OCI-LY7 (cell line): Measurements from ENCODE around the gene YLPM1. TPM values are rescaled to one million over a fixed set of nuclear protein-coding genes. Genes with fewer than 3 reads are reported as not detected.

Source experiments
- BruUV-seq: library from RNA; stranded (reverse); fragments of 400-500 nt; replicated peaks from 2 replicates; lab custom pipeline; 2021; lab: Mats Ljungman, UMichigan
- CTCF ChIA-PET: fragments of 300-600 bp; sonication (Branson Sonifier 250); formaldehyde crosslinking; loops from one replicate; lab custom pipeline; 2022; ENCODE audit warnings: antibody characterized with exemption; ENCODE audit not compliant: unreplicated experiment; lab: Charles Lee
- POLR2A ChIA-PET: fragments of 300-600 bp; sonication (Branson Sonifier 250); formaldehyde crosslinking; loops from one replicate; lab custom pipeline; 2022; ENCODE audit warnings: antibody characterized with exemption; lab: Charles Lee
- DNase-seq: peaks from one replicate; pipeline ENCODE4 v3.0.0-alpha.2; 2015; ENCODE audit warnings: low spot score
- H2AFZ ChIP-seq: fragments of 200-600 bp; sonication (generic), shearing (Covaris generic); 2 replicates; pipeline ENCODE4 v1.6.1; 2014; ENCODE audit warnings: mild to moderate bottlenecking, antibody characterized with exemption, low read length, moderate library complexity
- H3K27ac ChIP-seq: fragments of 200-600 bp; sonication (generic); 2 replicates; pipeline ENCODE4 v1.5.1; 2014; ENCODE audit warnings: mixed run types, low read depth, mild to moderate bottlenecking, moderate library complexity, low read length, inconsistent platforms; ENCODE audit not compliant: poor library complexity, severe bottlenecking
- H3K36me3 ChIP-seq: fragments of 200-600 bp; sonication (generic); 2 replicates; pipeline ENCODE4 v1.6.1; 2014; ENCODE audit warnings: mild to moderate bottlenecking, antibody characterized with exemption, low read length, moderate library complexity, mixed read lengths; ENCODE audit not compliant: insufficient read depth
- H3K4me1 ChIP-seq: fragments of 200-600 bp; sonication (generic); 2 replicates; pipeline ENCODE4 v1.5.1; 2014; ENCODE audit warnings: mild to moderate bottlenecking, low read length; ENCODE audit not compliant: insufficient read depth, poor library complexity, severe bottlenecking
- H3K4me2 ChIP-seq: fragments of 200-600 bp; sonication (generic); 2 replicates; pipeline ENCODE4 v1.6.1; 2014; ENCODE audit warnings: mild to moderate bottlenecking, low read length
- H3K4me3 ChIP-seq: fragments of 200-600 bp; sonication (generic); 2 replicates; pipeline ENCODE4 v1.5.1; 2014; ENCODE audit warnings: mild to moderate bottlenecking, low read depth, low read length; ENCODE audit not compliant: poor library complexity, severe bottlenecking
- H3K79me2 ChIP-seq: fragments of 200-600 bp; sonication (generic); 2 replicates; pipeline ENCODE4 v1.6.1; 2016; ENCODE audit warnings: low read depth, mild to moderate bottlenecking, low read length, moderate library complexity, mixed read lengths; ENCODE audit not compliant: insufficient read depth
- H3K9me2 ChIP-seq: fragments of 200-600 bp; sonication (generic); 2 replicates; pipeline ENCODE4 v1.6.1; 2016; ENCODE audit warnings: mild to moderate bottlenecking, low read length, mixed read lengths; ENCODE audit not compliant: insufficient read depth
- H3K9me3 ChIP-seq: fragments of 200-600 bp; sonication (generic); 2 replicates; pipeline ENCODE4 v1.6.1; 2014; ENCODE audit warnings: mild to moderate bottlenecking, mixed run types, low read length, mixed read lengths
- H4K20me1 ChIP-seq: fragments of 200-600 bp; sonication (generic); 2 replicates; pipeline ENCODE4 v1.6.1; 2014; ENCODE audit warnings: mild to moderate bottlenecking, antibody characterized with exemption, low read length, moderate library complexity, mixed read lengths; ENCODE audit not compliant: insufficient read depth
- EZH2phosphoT487 ChIP-seq: fragments of 200-600 bp; sonication (generic); IDR thresholded peaks from 2 replicates; pipeline ENCODE4 v1.6.1; 2018; ENCODE audit warnings: low read depth, borderline replicate concordance, mild to moderate bottlenecking, mixed run types, antibody characterized with exemption, low read length, moderate library complexity, mixed read lengths
- intact Hi-C: fragments of 100-400 bp; cut with micrococcal nuclease; formaldehyde crosslinking; loops from one replicate; pipeline ENCODE4 v1.10.0; 2022; ENCODE audit not compliant: unreplicated experiment
- total RNA-seq, 2 experiments: library from RNA; depleted of rRNA in 1 of 2; stranded (reverse); fragments of >200 nt in 1 of 2; shearing (Covaris generic) in 1 of 2; gene quantifications; 2 replicates each; pipeline ENCODE4 v1.2.3, GENCODE V29; 2014 to 2022
- TF ChIP-seq, protein P1 (sequence below): fragments of 200-600 bp; sonication (generic); conservative IDR thresholded peaks from 2 replicates; pipeline ENCODE4 v1.5.1; 2014; ENCODE audit warnings: mild to moderate bottlenecking, antibody characterized with exemption, low read length, moderate library complexity, mixed read lengths

Gene YLPM1
- total RNA-seq, 2 experiments from 2014 or later: 45.2 to 101 TPM

DNA sequence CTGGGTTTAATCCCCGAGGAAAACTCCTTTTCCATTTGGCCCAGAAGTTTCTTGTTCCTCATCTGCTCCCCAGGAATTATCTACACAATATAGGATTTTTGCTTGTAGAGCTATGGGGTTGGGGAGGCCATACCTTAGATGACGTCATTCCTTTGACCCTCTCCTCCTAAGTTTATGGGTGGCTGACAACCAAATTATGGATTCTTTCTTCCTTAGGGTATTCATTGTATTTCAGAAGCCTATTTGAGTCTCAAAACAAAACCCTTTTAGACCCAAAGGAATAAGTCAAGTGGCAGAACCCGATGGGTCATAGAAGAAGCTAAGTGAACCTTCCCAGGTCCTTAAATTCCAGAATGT, 98.6 kb downstream of the YLPM1 start:
- Histone ChIP-seq H3K27ac (no peak overlapping the region), H3K4me2 (no peak overlapping the region), H2AFZ (no peak overlapping the region), H4K20me1 (no peaks in the 10 kb centered on the region), H3K79me2 (no peaks in the 10 kb centered on the region), H3K4me3 (no peak overlapping the region), H3K36me3 (no peaks in the 10 kb centered on the region), H3K4me1 (peaks cover under 1% of the 10 kb centered on the region), H3K9me2 (no peaks in the 10 kb centered on the region), H3K9me3 (no peaks in the 10 kb centered on the region)
- no TSS peak for BruUV-seq
- no peak for DNase-seq
- intact Hi-C loops: loop anchor here (1.0 to 10.0 kb wide), 3 partner anchors 44 to 443 kb away; no protein-coding TSS in a partner anchor
- ChIA-PET CTCF (interaction anchor here (0.5 to 3.0 kb wide), 8 partner anchors 10 to 252 kb away, joined by 3 to 16 read pairs (median 4); partner anchors contain the start of gene PROX2), POLR2A (interaction anchor here (0.6 to 1.6 kb wide), 7 partner anchors 12 to 140 kb away, joined by 3 to 6 read pairs (median 3); no protein-coding TSS in a partner anchor)
- TF ChIP-seq EZH2phosphoT487: no peak
- TF ChIP-seq, protein P1, sequence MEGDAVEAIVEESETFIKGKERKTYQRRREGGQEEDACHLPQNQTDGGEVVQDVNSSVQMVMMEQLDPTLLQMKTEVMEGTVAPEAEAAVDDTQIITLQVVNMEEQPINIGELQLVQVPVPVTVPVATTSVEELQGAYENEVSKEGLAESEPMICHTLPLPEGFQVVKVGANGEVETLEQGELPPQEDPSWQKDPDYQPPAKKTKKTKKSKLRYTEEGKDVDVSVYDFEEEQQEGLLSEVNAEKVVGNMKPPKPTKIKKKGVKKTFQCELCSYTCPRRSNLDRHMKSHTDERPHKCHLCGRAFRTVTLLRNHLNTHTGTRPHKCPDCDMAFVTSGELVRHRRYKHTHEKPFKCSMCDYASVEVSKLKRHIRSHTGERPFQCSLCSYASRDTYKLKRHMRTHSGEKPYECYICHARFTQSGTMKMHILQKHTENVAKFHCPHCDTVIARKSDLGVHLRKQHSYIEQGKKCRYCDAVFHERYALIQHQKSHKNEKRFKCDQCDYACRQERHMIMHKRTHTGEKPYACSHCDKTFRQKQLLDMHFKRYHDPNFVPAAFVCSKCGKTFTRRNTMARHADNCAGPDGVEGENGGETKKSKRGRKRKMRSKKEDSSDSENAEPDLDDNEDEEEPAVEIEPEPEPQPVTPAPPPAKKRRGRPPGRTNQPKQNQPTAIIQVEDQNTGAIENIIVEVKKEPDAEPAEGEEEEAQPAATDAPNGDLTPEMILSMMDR: no peak

DNA sequence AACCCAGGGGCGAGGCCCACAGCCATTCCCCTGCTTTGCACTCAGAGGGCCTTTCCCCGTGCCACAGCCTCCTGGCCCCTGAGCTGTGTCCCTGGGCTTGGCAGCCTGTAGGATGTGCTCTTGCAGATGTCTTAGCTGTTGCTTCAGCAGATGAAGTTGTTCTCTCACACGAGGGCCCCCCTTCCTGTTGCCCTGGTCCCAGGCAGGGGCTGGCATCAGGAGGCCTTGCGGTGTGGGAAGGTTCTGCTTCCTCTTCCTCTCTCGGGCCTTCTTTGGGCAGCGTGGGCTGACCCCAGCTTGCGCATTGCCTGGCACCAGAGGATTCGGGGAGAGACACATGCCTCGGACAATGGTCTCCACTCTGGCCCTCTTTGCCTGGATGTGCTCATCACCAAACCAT, 100.2 kb downstream of the YLPM1 start:
- DNase-seq: no peak
- intact Hi-C loops: loop anchor here (10.0 kb wide), 1 partner anchor 442 kb away; no protein-coding TSS in a partner anchor
- Histone ChIP-seq H3K27ac (no peak overlapping the region), H3K4me3 (no peak overlapping the region), H3K79me2 (no peaks in the 10 kb centered on the region), H3K9me3 (no peaks in the 10 kb centered on the region), H3K4me2 (no peak overlapping the region), H3K4me1 (no peaks in the 10 kb centered on the region), H4K20me1 (no peaks in the 10 kb centered on the region), H3K36me3 (no peaks in the 10 kb centered on the region), H2AFZ (no peak overlapping the region), H3K9me2 (no peaks in the 10 kb centered on the region)
- ChIA-PET CTCF (interaction anchor here (3.0 kb wide), 1 partner anchor 42 kb away, joined by 16 read pairs; no protein-coding TSS in a partner anchor), POLR2A (interaction anchor here (0.6 to 1.9 kb wide), 3 partner anchors 9 to 15 kb away, joined by 3 to 6 read pairs (median 3); no protein-coding TSS in a partner anchor)
- TF ChIP-seq, protein P1: no peak
- no peak for TF ChIP-seq EZH2phosphoT487
- BruUV-seq: no TSS peak

DNA sequence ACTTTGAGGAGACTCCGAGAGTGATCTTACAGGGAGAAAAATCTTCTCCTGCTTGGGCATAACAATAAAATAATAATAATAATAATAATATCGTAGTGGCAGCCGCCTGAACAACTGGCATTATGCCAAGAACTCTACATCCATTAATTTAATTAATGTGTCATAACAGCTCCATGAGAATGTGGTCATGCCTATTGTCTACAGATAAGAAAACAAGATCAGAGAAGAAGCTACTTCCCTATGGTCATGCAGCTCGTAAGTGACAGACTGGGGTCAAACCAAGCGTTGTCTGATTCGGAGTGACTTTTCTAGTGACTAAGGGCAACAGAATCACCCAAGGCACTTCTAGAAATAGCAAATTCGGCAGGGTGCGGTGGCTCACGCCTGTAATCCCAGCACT, 101.1 kb downstream of the YLPM1 start:
- H3K36me3 ChIP-seq: no peaks in the 10 kb centered on the region
- intact Hi-C loops: loop anchor here (10.0 kb wide), 1 partner anchor 441 kb away; no protein-coding TSS in a partner anchor
- ChIA-PET CTCF (no interaction called here), POLR2A (interaction anchor here (0.7 to 1.1 kb wide), 2 partner anchors 9 kb away, joined by 3 to 4 read pairs; no protein-coding TSS in a partner anchor)
- DNase-seq: no peak
- H3K79me2 ChIP-seq: no peaks in the 10 kb centered on the region
- no peaks in the 10 kb centered on the region for H3K4me1 ChIP-seq
- BruUV-seq: no TSS peak
- H2AFZ ChIP-seq: no peak overlapping the region
- H3K4me2 ChIP-seq: no peak overlapping the region
- no peak overlapping the region for H3K27ac ChIP-seq
- TF ChIP-seq, protein P1: no peak
- no peak for TF ChIP-seq EZH2phosphoT487
- H3K9me3 ChIP-seq: no peaks in the 10 kb centered on the region
- H3K4me3 ChIP-seq: no peak overlapping the region
- H4K20me1 ChIP-seq: no peaks in the 10 kb centered on the region
- no peaks in the 10 kb centered on the region for H3K9me2 ChIP-seq
